T47D (cell line): ENCODE measurements around the gene COA5.

Source experiments
- DNase-seq, 2 experiments: peaks; one replicate each; pipeline versions ENCODE4 v3.0.0 to v3.0.0-alpha.2; 2011 to 2012; ENCODE audit warnings: low read depth in 1 of 2, low spot score in 1 of 2
- JUND ChIP-seq: IDR thresholded peaks from 2 replicates; pipeline ENCODE4 v1.6.1; 2012; ENCODE audit warnings: low read depth
- in situ Hi-C: cut with HindIII; loops from 2 replicates; pipeline ENCODE4 v1.10.0; 2016; ENCODE audit warnings: low sequenced_read_pairs, low pct_unique_long_range_greater_than_20kb

Gene COA5, protein sequence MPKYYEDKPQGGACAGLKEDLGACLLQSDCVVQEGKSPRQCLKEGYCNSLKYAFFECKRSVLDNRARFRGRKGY

DNA sequence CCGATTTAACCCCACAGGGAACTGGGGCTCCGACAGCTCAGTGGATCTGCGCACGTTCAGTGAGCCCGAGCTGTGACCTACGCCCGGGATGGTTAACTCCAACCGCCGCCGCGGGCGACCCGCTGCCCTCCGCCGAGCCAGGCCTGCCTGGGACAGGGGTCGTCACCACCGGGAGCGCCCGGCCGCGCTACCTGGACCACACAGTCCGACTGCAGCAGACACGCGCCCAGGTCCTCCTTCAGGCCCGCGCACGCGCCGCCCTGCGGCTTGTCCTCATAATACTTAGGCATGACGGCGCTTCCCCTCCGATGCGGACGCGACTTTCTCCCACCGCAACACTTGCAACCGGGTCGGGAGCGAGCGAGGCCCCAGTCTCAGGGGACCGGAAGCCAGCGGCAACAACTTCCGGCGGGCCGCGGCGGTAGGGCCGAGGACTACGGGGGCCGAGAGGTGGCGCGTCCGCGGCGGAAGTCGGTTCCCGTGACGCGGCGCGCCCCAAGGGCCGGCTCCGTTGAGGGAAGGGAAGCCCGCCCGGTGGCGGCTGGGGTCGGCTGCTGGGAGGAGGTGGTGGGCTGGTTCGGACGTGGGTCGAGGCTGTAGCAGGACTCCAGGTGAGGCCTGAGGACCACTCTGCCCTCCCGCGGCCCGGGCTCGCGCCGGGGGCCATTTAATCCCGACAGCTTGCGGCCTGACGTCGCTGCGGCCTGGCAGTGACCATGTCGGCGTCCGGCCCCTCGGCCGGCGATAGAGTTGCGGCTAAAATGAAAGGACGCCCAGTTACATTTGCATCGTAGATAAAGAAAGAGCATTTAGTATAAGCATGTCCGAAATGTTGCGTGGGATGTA is at the start of gene COA5, which contains the start of gene UNC50:
Gene COA5, minus strand, starts transcription at position 397 of the 846 bp plus-strand sequence. Its CDS starts 107 bp downstream, at position 290.
Gene UNC50, plus strand, starts transcription at position 474 of the 846 bp plus-strand sequence. CDS start 1,171 bp downstream, outside the sequence.
- peak; percentile 87 to 91 for DNase-seq
- in situ Hi-C loops = no loop called here
- no peak for TF ChIP-seq JUND

DNA sequence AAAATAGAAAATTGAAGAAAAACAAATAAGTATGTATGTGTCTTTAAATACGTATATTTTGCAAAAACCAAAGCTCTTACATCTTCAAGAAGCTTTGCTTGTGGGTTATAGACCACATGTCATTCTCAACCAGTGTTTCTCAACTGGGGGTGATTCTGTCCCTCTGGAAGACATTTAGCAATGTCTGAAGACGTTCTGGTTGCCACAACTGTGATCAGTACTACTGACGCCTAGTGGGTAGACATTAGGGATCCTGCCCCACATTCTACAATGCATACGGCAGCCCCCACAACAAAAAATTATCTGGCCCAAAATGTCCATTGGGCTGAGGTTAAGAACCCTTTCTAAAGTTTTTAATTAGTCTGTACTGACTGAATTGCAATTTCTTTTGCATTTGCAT is 48.5 kb upstream of the COA5 start:
- DNase-seq = no peak
- TF ChIP-seq JUND = no peak
- in situ Hi-C loops = no loop called here

DNA sequence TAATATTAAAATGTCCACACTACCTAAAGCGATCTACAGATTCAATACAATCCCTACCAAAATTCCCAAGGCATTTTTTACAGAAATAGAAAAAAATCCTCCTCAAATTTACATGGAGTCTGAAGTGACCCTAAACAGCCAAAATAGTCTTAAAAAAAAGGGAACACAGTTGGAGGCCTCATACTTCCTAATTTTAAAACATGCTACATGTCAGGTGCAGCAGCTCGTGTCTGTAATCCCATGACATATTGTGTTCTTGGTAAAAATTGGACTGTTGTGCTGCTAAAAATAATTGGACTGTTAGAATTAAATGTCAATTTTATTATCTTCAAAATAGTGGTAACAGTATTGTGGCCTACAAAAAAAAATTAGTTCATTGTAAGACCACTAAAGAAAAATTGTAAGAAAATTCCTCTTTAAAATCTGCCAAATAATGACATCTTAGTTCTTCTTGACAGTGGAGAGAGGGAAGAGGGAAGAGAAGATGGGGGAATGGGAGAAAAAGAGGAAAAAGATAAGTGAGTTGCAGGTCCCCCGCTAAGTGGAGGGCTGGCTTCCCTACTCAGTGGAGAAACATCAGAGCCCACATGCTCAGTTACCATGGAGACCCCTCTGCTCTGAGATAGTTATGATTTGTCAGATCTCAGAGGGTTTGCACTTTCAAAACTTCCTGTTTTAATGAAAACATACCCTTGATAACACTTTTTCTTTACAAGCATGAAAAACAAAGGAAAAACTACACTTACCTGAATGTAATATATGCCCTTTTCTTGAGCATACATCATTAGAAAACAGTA is 46.6 kb upstream of the COA5 start:
- in situ Hi-C loops = no loop called here
- no peak for TF ChIP-seq JUND
- no peak for DNase-seq

DNA sequence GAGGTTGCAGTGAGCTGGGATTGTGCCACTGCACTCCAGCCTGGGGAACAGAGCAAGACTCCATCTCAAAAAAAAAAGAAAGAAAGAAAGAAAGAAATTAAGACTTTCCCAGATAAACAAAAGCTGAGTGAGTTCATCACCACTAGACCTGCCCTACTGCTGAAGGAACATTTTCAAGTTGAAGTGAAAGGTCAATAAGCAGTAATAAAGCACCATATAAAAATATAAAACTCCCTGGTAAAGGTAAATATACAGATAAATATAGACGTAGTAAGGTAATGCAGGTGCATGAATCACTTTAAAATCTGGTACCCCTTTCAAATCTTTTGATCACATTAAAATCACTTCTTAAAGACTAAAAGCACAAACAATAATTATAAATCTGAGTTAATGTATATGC is 42.7 kb upstream of the COA5 start:
- TF ChIP-seq JUND = no peak
- in situ Hi-C loops = no loop called here
- no peak for DNase-seq

DNA sequence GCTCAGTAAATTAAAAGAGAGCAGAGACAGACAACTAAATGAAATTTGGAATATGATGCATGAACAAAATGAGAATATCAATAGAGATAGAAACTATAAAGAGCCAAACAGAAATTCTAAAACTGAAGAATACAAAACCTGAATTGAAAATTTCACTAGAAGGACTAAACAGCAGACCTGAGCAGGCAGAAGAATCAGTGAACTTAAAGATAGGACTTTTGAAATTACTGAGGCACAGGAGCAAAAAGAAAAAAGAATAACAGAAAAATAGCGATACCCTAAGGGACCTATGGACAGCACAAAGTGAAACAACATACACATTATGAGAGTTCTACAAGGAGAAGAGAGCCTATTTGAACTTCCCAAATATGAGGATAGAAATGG is 41.7 kb upstream of the COA5 start:
- DNase-seq = no peak
- TF ChIP-seq JUND = no peak
- in situ Hi-C loops = no loop called here

DNA sequence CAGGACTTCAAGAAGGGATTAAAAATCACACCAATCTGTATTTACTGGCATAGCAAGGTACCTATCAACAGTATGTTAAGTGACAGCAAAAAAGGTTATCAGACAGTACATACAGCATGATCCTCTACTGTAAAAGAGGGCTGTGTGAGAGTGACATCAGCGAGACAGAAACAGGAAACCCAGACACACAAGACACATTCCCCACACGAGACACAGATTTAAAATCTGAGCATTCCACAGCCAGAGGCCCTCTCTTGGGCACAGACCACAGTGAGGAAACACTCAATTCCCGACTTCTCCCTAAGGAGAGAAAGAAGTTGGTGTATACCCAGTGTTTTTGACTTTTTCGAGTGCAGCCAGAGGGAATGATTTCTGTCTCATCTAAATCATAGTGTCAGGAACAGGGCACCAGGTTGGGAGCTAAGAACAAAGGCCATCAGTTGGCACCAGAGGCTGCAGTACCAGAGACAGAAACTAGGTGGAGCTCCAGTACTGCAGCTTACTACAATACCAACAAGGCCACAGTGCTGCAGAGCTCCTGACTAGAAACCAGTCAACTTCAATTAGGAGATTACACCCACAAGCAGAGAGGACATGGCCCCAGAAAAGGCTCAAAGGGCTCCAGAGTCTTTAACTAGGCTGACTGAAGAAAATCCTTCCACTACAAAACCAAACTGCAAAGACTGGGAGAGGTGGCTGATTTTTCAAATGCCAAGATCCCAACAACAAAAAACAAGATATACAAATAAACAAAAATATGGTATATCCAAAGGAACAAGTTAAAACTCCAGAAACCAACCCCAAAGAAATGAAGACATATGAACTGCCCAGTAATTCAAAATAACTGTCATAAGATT is 41.1 kb upstream of the COA5 start:
- in situ Hi-C loops = no loop called here
- DNase-seq = peak in 1 of 2 experiments; percentile 78
- no peak for TF ChIP-seq JUND

DNA sequence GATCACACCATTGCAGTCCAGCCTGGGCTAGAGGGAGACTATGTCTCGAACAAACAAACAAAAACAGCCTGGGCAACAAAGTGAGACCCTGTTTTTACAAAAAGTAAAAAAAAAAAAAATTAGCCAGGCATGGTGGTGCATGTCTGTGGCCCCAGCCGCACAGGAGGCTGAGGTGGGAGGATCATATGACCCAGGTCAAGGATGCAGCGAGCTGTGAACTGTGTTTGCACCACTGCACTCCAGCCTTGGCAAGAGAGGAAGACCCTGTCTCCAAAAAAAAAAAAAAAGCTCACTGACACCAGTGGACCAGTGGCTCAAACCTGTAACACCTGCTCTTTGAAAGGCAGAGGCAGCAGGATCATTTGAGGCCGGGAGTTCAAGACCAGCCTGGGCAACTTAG is 40.1 kb upstream of the COA5 start:
- in situ Hi-C loops = no loop called here
- TF ChIP-seq JUND = no peak
- no peak for DNase-seq

DNA sequence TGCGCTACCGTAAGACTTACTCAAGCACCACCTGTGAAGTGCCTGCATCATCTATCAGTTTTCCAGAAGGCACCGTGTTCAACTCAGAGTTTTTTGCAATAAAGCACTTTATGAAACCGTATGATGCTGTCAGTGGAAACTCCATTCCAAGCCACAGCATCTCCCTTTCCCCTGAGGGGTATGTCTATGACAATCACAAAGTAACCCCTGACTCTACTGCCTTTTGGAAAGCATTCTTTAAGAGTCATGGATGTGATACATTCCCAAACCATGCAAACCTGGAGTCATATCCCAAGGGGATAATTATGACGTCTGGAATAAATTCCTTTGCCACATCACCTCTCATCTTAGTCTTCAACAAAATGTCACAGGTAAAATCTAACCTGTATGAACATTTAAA is 39.3 kb upstream of the COA5 start:
- no peak for TF ChIP-seq JUND
- in situ Hi-C loops = no loop called here
- DNase-seq = no peak

DNA sequence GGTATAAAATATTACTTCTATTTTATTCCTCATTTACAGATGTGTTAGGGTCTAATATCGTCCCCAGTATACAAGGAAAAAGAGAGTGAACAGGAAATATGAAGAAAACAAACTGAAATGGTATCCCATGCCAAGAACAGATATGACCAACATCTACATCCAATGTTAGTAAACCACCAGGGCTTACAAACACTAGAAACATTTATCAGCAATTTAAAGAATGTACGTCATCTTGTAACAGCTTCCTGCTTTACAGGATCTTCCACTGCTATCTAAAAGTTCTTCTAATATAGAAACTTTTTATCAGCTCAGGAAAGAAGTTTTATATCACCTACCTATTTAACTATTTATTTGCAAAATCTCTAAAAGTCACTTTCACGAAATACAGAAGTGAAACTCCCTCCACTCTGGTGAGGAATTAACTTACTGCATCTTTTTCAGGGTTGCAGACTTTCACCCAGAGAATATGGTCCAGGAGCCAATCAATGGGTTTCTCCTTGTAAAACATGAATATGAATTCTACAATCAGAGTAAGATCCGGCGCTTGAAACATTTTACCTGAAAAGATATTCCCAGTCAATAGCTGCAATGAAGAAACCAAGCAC is 35.3 kb upstream of the COA5 start:
- DNase-seq = no peak
- TF ChIP-seq JUND = no peak
- in situ Hi-C loops = no loop called here

DNA sequence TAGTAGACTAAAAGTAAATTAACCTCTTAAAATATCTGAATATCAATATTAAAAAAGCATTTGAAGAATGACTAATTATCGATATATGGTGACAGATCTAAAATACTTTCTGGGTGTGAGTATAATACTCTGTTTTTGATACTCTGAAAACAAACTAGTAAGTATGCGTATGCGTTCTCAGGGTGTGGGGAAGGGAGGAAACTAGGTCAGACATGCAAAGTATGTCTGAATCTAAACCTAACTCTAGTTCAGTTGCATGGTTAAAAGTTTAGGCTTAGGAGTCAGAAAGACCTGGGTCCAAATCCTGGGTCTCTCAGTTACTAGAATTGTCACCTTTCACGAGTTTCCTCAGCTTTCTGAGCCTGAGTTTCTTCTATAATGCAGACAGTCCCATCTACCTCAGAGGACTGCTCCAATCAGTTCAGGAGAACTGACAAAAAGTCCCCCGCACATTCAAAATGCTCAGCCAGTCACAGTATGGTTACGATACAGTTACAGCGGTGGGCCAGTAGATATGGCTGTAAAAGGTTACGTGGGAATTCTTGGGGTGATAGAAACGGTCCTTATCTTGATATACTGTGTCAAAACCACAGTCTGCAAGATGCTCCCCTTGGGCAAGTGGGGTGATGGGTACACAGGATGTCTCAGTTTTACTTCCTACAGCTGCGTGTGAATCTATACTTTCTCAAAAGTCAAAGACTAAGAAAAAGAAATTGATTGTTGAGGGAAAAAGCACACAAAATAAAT is 29.3 kb upstream of the COA5 start:
- no peak for DNase-seq
- in situ Hi-C loops = no loop called here
- TF ChIP-seq JUND = no peak

DNA sequence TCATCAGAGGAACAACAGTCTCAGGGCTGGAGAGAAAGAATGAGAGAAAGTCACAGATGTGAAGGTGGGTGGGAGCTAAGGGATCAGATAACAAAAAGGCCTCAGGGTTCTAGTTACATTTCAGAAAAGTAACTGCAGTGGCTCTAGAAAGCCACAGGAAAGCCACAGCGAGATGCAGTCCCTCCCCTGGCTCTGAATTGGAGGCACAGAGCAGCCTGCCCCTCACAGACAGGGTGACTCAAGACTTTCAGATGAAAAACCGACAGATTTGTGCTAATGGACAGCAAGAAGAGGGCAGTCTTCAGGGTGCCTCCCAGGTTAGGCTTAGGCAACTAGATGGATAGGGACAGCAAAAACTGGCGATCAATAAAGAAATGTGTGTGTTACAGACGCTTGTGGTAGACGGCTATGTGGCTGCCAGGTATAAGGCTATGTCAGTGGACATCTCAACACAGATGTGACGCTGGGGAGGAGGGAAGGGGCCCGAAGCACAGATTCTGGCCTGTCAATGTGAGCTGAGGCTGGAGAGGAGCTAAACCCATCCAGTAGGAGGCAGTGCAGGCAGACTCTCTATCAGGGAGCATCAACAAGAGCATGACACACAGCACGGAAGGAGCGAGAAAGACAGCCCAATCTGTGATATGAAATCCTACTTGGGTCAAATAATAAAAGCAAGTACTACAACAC is 26.2 kb upstream of the COA5 start:
- in situ Hi-C loops = no loop called here
- no peak for DNase-seq
- TF ChIP-seq JUND = no peak
